ENCODE results near the gene SNX13. TPM values are rescaled to one million over a fixed set of nuclear protein-coding genes. Genes with fewer than 3 reads are reported as not detected.
A peak's percentile ranks its signal among the peaks of the same experiment; 100 is the strongest.

The SNX13 gene
- total RNA-seq, 1 experiment from 2014 or later: 41.8 TPM

- Mint-ChIP-seq H3K4me1 (ENCODE audit: low read depth, unreplicated experiment) (peaks cover 10% of the 10 kb centered on the region), H3K36me3 (ENCODE audit: insufficient read depth, unreplicated experiment) (peaks cover 20% of the 10 kb centered on the region), H3K4me3 (ENCODE audit: unreplicated experiment) (no peak overlapping the region), H3K27ac (ENCODE audit: unreplicated experiment) (no peak overlapping the region), H3K9me3 (ENCODE audit: unreplicated experiment) (no peaks in the 10 kb centered on the region), H3K27me3 (ENCODE audit: insufficient read depth, unreplicated experiment) (peaks cover 4% of the 10 kb centered on the region)
- POLR2A ChIA-PET: no interaction called here
- CTCF ChIA-PET: no interaction called here
- Histone ChIP-seq H3K4me3 (ENCODE audit: low read depth, low read length) (no peak overlapping the region), H3K4me1 (peaks cover 4% of the 10 kb centered on the region; the same call in 1 of the 2 replicates), H3K27me3 (replicated peaks; ENCODE audit: control insufficient read depth, insufficient read depth, low read length) (no peaks in the 10 kb centered on the region), H3K36me3 (ENCODE audit: control insufficient read depth, insufficient read depth, low read length) (no peaks in the 10 kb centered on the region), H3K9me3 (no peaks in the 10 kb centered on the region)
- no TSS peak for BruUV-seq (replicated peaks)
- intact Hi-C loops (cut with micrococcal nuclease; ENCODE audit: unreplicated experiment): loop anchor here (10.0 kb wide), 1 partner anchor 240 kb away; no protein-coding TSS in a partner anchor
- no peak for DNase-seq
- TF ChIP-seq, protein P1, sequence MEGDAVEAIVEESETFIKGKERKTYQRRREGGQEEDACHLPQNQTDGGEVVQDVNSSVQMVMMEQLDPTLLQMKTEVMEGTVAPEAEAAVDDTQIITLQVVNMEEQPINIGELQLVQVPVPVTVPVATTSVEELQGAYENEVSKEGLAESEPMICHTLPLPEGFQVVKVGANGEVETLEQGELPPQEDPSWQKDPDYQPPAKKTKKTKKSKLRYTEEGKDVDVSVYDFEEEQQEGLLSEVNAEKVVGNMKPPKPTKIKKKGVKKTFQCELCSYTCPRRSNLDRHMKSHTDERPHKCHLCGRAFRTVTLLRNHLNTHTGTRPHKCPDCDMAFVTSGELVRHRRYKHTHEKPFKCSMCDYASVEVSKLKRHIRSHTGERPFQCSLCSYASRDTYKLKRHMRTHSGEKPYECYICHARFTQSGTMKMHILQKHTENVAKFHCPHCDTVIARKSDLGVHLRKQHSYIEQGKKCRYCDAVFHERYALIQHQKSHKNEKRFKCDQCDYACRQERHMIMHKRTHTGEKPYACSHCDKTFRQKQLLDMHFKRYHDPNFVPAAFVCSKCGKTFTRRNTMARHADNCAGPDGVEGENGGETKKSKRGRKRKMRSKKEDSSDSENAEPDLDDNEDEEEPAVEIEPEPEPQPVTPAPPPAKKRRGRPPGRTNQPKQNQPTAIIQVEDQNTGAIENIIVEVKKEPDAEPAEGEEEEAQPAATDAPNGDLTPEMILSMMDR (IDR thresholded peaks at IDR 0.05; ENCODE audit: insufficient read depth in 1 of 2, low read depth in 1 of 2, low read length in 1 of 2, severe bottlenecking in 1 of 2, unreplicated experiment in 1 of 2): peak in 1 of 2 experiments; percentile 12
Measured at GRCh38 chr7:17944720-17945119, 4.4 kb upstream of the SNX13 start.

GRCh38 chr7:17943006-17943405, 2.7 kb upstream of the SNX13 start:
- CTCF ChIA-PET: no interaction called here
- Mint-ChIP-seq H3K9me3 (ENCODE audit: unreplicated experiment) (no peaks in the 10 kb centered on the region), H3K4me3 (ENCODE audit: unreplicated experiment) (no peak overlapping the region), H3K27me3 (ENCODE audit: insufficient read depth, unreplicated experiment) (peaks cover 4% of the 10 kb centered on the region), H3K36me3 (ENCODE audit: insufficient read depth, unreplicated experiment) (peaks cover 22% of the 10 kb centered on the region), H3K4me1 (ENCODE audit: low read depth, unreplicated experiment) (peaks cover 11% of the 10 kb centered on the region), H3K27ac (ENCODE audit: unreplicated experiment) (no peak overlapping the region)
- BruUV-seq (replicated peaks): no TSS peak
- Histone ChIP-seq H3K36me3 (ENCODE audit: control insufficient read depth, insufficient read depth, low read length) (no peaks in the 10 kb centered on the region), H3K4me1 (peaks cover 8% of the 10 kb centered on the region; the same call in 1 of the 2 replicates), H3K27me3 (replicated peaks; ENCODE audit: control insufficient read depth, insufficient read depth, low read length) (no peaks in the 10 kb centered on the region), H3K9me3 (no peaks in the 10 kb centered on the region), H3K4me3 (ENCODE audit: low read depth, low read length) (no peak overlapping the region)
- TF ChIP-seq, protein P1 (IDR thresholded peaks at IDR 0.05; ENCODE audit: insufficient read depth in 1 of 2, low read depth in 1 of 2, low read length in 1 of 2, severe bottlenecking in 1 of 2, unreplicated experiment in 1 of 2): no peak
- intact Hi-C loops (cut with micrococcal nuclease; ENCODE audit: unreplicated experiment): loop anchor here (10.0 kb wide), 1 partner anchor 238 kb away; no protein-coding TSS in a partner anchor
- POLR2A ChIA-PET: no interaction called here
- no peak for DNase-seq

- Mint-ChIP-seq H3K4me3 (ENCODE audit: unreplicated experiment) (peak overlapping the region; percentile 60), H3K9me3 (ENCODE audit: unreplicated experiment) (no peaks in the 10 kb centered on the region), H3K4me1 (ENCODE audit: low read depth, unreplicated experiment) (peaks cover 18% of the 10 kb centered on the region), H3K27me3 (ENCODE audit: insufficient read depth, unreplicated experiment) (peaks cover 4% of the 10 kb centered on the region), H3K36me3 (ENCODE audit: insufficient read depth, unreplicated experiment) (peaks cover 22% of the 10 kb centered on the region), H3K27ac (ENCODE audit: unreplicated experiment) (peak overlapping the region; percentile 38)
- CTCF ChIA-PET: no interaction called here
- no peaks in the 10 kb centered on the region for H3K9me3 ChIP-seq
- BruUV-seq (replicated peaks): no TSS peak
- intact Hi-C loops (cut with micrococcal nuclease; ENCODE audit: unreplicated experiment): loop anchor here (10.0 kb wide), 1 partner anchor 237 kb away; no protein-coding TSS in a partner anchor
- H3K4me1 ChIP-seq: peaks cover 8% of the 10 kb centered on the region; the same call in 1 of the 2 replicates
- H3K27me3 ChIP-seq (replicated peaks; ENCODE audit: control insufficient read depth, insufficient read depth, low read length): no peaks in the 10 kb centered on the region
- DNase-seq: peak in 1 of 2 experiments; percentile 12
- H3K4me3 ChIP-seq (ENCODE audit: low read depth, low read length): no peak overlapping the region
- TF ChIP-seq, protein P1 (IDR thresholded peaks at IDR 0.05; ENCODE audit: insufficient read depth in 1 of 2, low read depth in 1 of 2, low read length in 1 of 2, severe bottlenecking in 1 of 2, unreplicated experiment in 1 of 2): no peak
- POLR2A ChIA-PET: no interaction called here
- H3K36me3 ChIP-seq (ENCODE audit: control insufficient read depth, insufficient read depth, low read length): no peaks in the 10 kb centered on the region
Measured at GRCh38 chr7:17942231-17942630, 1.9 kb upstream of the SNX13 start.

Data from Caco-2 (cell line).